Stromal cell of bone marrow (primary cell): ENCODE measurements around the gene EHMT1.
"Not testable (repeated sequence)": the region's sequence is repeated elsewhere in the genome, so short reads cannot be mapped to it uniquely, and the experiment has no call there.

ENCODE experiments used
- DNase-seq: peaks from one replicate; pipeline ENCODE4 v3.0.0-alpha.2; 2012; ENCODE audit warnings: low read depth

Gene EHMT1

DNA sequence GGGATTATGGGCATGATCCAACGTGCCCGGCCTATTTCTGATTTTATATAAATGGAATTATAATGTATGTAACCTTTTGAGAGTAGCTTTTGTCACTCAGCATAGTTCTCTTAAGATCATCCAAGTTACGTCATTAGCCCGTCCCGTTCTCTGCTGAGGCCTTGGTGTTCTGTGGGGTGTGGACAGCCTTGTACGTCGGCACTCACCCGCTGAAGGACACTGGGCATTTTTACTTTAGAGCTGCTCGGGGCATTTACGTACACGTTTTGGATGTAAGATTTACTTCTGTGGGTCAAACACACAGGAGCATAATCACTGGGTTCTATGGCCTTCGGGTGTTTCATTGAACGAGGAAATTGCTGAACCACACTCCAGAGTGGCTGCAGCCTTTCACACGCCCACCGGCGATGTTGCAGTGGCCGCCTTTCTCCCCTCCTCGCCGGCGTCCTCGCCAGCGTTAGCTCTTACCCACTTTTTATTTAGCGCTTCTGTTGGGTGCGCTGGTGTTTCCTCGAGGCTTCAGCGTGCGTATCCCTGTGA, 101.8 kb downstream of the EHMT1 start:
- DNase-seq: no peak

DNA sequence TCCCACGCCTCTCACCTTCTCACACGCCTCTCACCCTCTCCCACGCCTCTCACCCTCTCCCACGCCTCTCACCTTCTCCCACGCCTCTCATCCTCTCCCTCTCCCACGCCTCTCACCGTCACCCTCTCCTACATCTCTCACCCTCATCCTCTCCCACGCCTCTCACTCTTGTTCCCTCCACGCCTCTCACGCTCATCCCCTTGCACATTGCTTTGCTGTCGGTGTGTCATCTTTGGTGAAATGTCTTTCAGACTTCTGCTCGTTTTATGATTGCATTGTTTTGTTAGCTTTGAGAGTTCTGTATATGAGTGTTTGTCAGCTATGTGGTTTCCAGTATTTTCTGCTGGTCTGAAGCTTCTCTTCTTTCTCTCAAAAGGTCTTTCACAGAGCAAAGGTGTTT, 102.7 kb downstream of the EHMT1 start:
- DNase-seq: no peak

GRCh38 chr9:137721899-137722298, 103.1 kb downstream of the EHMT1 start:
- DNase-seq: no peak

- no peak for DNase-seq
These were observed 103.7 kb downstream of the EHMT1 start for GRCh38 chr9:137722481-137722880.

GRCh38 chr9:137723356-137723755, 104.6 kb downstream of the EHMT1 start:
- DNase-seq: not testable (repeated sequence)

DNA sequence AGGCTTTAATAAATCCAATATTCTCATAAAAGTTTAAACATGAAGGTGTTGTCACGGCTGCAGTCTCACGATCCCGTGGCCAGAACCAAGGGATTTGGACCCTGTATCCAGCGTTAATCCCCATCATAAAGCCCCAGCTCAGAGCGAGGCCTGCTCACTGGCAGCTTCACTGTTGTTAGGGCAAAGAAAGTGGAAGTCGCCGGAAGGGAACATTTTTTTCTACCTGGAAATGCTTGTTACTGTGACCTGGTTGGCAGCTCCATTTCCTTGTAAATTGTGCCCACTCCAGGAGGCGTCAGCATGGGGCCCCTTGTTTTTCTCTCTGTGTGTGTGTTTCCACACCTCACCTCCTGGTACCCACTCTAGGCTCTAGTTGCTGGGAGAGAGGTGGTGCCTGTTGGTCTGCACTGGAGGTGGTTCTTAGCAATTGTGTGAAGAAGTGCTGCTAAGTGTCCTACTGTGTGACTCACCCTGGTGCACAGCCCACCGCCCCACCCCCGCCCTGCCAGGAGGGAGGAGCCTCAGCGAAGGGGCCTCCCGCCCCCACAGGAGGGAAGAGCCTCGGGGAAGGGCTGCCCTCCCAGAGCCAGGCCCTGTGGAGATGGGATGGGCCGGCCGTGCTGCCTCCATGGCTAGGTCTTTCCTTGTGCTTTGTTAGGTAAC, 105.1 kb downstream of the EHMT1 start:
- no peak for DNase-seq

GRCh38 chr9:137724818-137725240, 106.0 kb downstream of the EHMT1 start:
- no peak for DNase-seq

GRCh38 chr9:137725598-137725997, 106.8 kb downstream of the EHMT1 start:
- DNase-seq: no peak

- not testable (repeated sequence) for DNase-seq
These were observed 107.5 kb downstream of the EHMT1 start for GRCh38 chr9:137726336-137726735.

DNA sequence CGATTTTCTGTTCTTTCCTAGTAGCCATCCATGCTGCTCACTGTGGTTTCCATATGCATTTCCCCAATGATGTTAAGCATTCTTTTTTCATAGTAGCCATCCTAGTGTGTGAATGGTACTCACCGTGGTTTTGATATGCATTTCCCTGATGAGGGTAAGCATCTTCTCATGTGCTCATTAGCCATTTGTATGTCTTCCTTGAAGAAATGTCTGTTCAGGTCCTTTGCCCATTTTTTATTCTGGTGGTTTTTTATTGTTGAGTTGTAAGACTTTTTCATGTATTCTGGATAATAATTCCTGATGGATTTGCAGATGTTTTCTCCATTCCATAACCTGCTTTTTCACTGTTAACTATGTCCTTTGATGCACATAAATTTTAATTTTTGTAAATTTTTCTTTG, 108.0 kb downstream of the EHMT1 start:
- DNase-seq: no peak

GRCh38 chr9:137727716-137728115, 108.9 kb downstream of the EHMT1 start:
- DNase-seq: no peak

DNA sequence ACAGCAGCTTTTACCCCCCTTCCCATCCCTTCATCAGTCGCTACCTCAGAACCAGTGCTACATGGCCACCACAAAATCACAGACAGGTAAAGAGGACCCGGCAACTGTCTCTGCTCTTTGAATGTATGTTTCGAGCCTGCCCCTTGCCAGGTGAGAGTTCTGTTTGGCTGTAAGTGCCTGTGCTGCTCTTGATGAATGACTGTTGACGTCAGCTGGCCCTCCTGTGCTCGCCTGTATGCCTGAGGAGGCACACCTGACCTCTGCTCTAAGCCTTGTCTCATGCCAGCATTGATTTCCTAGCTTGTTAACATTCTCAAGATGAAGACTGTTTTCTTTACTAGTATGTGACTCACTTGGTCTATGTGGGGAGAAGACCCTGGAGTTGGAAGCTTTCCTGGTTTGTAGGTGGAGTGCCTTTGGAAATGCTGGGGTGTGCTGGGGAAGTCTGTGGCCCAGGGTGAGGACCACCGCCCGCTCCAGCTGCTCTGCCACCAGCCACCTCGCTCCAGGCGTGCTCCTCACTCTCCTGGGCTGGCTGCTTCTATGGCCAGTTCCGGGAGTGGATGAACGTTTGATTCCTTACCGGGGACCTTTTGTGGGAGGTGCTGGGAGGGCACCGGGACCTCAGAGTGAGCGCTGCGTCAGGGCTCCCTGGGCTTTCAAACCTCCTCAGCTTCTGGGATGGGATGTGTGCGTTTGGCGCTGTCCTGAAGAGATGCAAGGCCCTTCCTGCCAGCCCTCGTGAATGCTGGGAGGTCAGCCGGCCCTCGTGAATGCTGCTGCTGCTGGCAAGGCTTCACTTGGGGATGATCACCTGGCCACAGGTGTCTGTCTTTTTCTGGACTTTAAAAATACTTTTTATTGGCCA, 109.9 kb downstream of the EHMT1 start:
- no peak for DNase-seq

DNA sequence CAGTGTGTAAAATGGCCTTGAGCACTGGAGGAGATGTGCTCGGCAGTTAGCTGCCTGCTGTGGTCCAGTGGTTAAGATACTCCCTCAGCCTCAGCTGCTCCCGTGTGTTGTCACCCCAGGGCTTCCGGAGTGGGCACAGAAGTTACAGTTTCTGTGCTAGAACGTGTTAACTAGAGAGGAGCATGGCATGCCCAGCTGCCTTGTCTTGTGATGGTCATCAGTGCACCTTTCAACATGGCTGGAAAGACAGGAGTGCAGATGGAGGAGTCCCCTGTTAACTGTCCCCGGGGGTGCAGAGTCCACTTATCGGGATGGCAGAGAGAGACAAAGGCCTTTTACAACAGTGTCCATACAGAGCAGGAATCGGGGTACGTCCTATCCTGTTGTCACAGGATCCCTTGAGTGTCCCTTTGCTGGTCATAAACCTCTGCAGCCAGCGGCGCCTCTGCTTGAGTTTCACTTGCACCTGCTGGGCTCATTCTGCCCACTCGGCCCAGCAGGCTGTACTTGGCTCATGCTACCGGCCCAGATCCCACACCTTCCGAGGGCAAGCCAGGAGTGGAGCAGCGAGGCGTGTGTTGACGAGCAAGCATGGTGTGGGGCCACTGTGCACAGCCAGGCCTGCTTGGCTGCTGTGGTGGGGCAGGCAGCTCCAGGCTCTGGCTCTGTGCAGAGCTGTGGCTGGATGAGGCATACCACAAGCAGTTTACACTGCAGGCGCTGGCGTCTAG, 112.6 kb downstream of the EHMT1 start:
- DNase-seq: no peak

GRCh38 chr9:137731947-137732813, 113.4 kb downstream of the EHMT1 start:
- DNase-seq: no peak

GRCh38 chr9:137733429-137733828, 114.6 kb downstream of the EHMT1 start:
- DNase-seq: no peak

- no peak for DNase-seq
These were observed 115.4 kb downstream of the EHMT1 start for GRCh38 chr9:137734181-137734580.

GRCh38 chr9:137738182-137738696, 119.4 kb downstream of the EHMT1 start:
- DNase-seq: not testable (repeated sequence)

DNA sequence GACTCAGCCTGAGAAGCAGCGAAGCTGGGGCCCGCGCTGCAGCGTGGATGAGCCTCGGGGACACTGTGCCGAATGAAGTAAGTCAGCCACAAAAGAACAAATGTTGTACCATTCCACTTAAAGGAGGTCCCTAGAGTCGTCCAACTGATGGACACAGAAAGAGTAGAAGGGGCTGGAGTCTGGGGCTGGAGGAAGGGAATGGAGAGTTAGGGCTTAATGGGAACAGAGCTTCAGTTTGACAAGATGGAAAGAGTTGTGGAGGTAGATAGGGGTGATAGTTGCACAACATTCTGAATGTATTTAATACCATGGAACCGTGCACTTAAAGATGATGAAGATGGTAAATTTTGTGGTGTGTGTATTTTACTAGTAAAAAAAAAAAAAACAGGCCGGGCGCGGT, 119.9 kb downstream of the EHMT1 start:
- DNase-seq: no peak

- DNase-seq: no peak
These were observed 120.8 kb downstream of the EHMT1 start for GRCh38 chr9:137739371-137740309.

- no peak for DNase-seq
These were observed 121.5 kb downstream of the EHMT1 start for GRCh38 chr9:137740312-137740711.
